B cell (primary cell): Measurements from ENCODE around the gene PTPRC.

Source experiments
- CTCF ChIP-seq: fragments of 200-600 bp; IDR thresholded peaks from one replicate; pipeline ENCODE4 v1.8.0; 2022; ENCODE audit warnings: antibody characterized with exemption, mild to moderate bottlenecking
- EZH2 ChIP-seq: IDR thresholded peaks from 2 replicates; pipeline ENCODE4 v1.6.1; 2012; ENCODE audit warnings: borderline replicate concordance, low read depth, mild to moderate bottlenecking, moderate library complexity, low read length; ENCODE audit not compliant: insufficient read depth, poor library complexity, severe bottlenecking

DNA sequence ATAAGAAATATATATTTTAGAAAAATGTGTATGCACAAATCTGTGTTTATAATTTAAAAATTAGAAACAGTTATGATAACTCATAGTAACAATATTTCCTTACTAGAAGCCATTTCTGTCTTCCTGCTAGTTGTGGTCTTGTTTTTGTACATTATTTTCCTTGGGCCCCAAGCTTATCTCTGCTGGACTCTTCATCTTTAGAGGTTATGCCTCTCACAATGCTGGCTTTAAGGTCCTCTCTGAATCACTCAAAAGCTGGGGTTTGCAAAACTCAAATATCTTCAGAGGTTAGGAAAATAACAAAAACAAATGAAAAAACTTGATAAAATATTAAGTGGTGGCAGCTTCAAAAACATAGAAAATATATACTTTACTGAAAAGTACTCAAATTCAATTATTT is 133.8 kb downstream of the PTPRC start:
- no peak for TF ChIP-seq CTCF
- TF ChIP-seq EZH2, result no peak
